ENCODE results near the gene TMCC1. TPM values are rescaled to one million over a fixed set of nuclear protein-coding genes. Genes with fewer than 3 reads are reported as not detected.
A peak's percentile ranks its signal among the peaks of the same experiment; 100 is the strongest.

Gene TMCC1
- total and polyA plus RNA-seq, 4 donors = 4.6 to 44.2 (median 24.0) TPM

- no peak overlapping the region for H3K27ac ChIP-seq (ENCODE audit: low read depth in 1 of 2, low read length in 2 of 2)
- H3K4me1 ChIP-seq (ENCODE audit: control insufficient read depth in 1 of 2, insufficient read depth in 2 of 2, low read length in 2 of 2) = no peaks in the 10 kb centered on the region
- DNase-seq = peak in 1 of 2 donors; percentile 51
- intact Hi-C loops (cut with DNase I) = loop anchor here in 1 of 2 donors (10.0 kb wide), 1 partner anchor 438 kb away; no protein-coding TSS in a partner anchor
- H3K36me3 ChIP-seq (ENCODE audit: control insufficient read depth in 1 of 2, insufficient read depth in 2 of 2, low read length in 1 of 2) = peaks cover 0 to under 1% of the 10 kb centered on the region in 2 donors
- no peak for ATAC-seq (ENCODE audit: low FRiP score)
- H3K9me3 ChIP-seq (ENCODE audit: control insufficient read depth, low read length) = no peaks in the 10 kb centered on the region
- WGBS, 2 donors = 93 to 96% methylated on average over 1 of the region's 1 CpG
- H3K4me3 ChIP-seq (ENCODE audit: low read length in 2 of 2) = no peak overlapping the region
- no peaks in the 10 kb centered on the region for H3K27me3 ChIP-seq (ENCODE audit: control insufficient read depth in 1 of 2, insufficient read depth in 2 of 2, low read length in 1 of 2)
These were observed 70.8 kb downstream of the TMCC1 start for GRCh38 chr3:129822679-129823078.

- Histone ChIP-seq H3K9me3 (ENCODE audit: control insufficient read depth, low read length) (no peaks in the 10 kb centered on the region), H3K27ac (ENCODE audit: low read depth in 1 of 2, low read length in 2 of 2) (no peak overlapping the region), H3K4me3 (ENCODE audit: low read length in 2 of 2) (no peak overlapping the region), H3K4me1 (ENCODE audit: control insufficient read depth in 1 of 2, insufficient read depth in 2 of 2, low read length in 2 of 2) (no peaks in the 10 kb centered on the region), H3K27me3 (ENCODE audit: control insufficient read depth in 1 of 2, insufficient read depth in 2 of 2, low read length in 1 of 2) (no peaks in the 10 kb centered on the region), H3K36me3 (ENCODE audit: control insufficient read depth in 1 of 2, insufficient read depth in 2 of 2, low read length in 1 of 2) (no peaks in the 10 kb centered on the region)
- intact Hi-C loops (cut with DNase I) = loop anchor here in 1 of 2 donors (10.0 kb wide), 1 partner anchor 437 kb away; no protein-coding TSS in a partner anchor
- ATAC-seq (ENCODE audit: low FRiP score) (no peak), DNase-seq (no peak)
- WGBS, 2 donors = 71 to 80% methylated on average over 1 of the region's 1 CpG
These were observed 71.3 kb downstream of the TMCC1 start for GRCh38 chr3:129822241-129822640.

GRCh38 chr3:129820587-129820986 is 72.9 kb downstream of the TMCC1 start:
- peak; percentile 38 for ATAC-seq (ENCODE audit: low FRiP score)
- WGBS, 2 donors = 55 to 58% methylated on average over 4 of the region's 4 CpGs
- intact Hi-C loops (cut with DNase I) = loop anchor here in 1 of 2 donors (10.0 kb wide), 1 partner anchor 436 kb away; no protein-coding TSS in a partner anchor

GRCh38 chr3:129812589-129812988 is 80.9 kb downstream of the TMCC1 start:
- no peak for DNase-seq
- WGBS, 2 donors = 85 to 86% methylated on average over 3 of the region's 3 CpGs
- no peak for ATAC-seq (ENCODE audit: low FRiP score)
- intact Hi-C loops (cut with DNase I) = no loop called here
- Histone ChIP-seq H3K27ac (ENCODE audit: low read depth in 1 of 2, low read length in 2 of 2) (no peak overlapping the region), H3K4me1 (ENCODE audit: control insufficient read depth in 1 of 2, insufficient read depth in 2 of 2, low read length in 2 of 2) (no peaks in the 10 kb centered on the region), H3K36me3 (ENCODE audit: control insufficient read depth in 1 of 2, insufficient read depth in 2 of 2, low read length in 1 of 2) (no peaks in the 10 kb centered on the region), H3K4me3 (ENCODE audit: low read length in 2 of 2) (no peak overlapping the region), H3K9me3 (ENCODE audit: control insufficient read depth, low read length) (no peaks in the 10 kb centered on the region), H3K27me3 (ENCODE audit: control insufficient read depth in 1 of 2, insufficient read depth in 2 of 2, low read length in 1 of 2) (no peaks in the 10 kb centered on the region)

More at GRCh38 chr3:129820587-129820986, 72.9 kb downstream of the TMCC1 start:
- DNase-seq = no peak
- Histone ChIP-seq H3K9me3 (ENCODE audit: control insufficient read depth, low read length) (no peaks in the 10 kb centered on the region), H3K36me3 (ENCODE audit: control insufficient read depth in 1 of 2, insufficient read depth in 2 of 2, low read length in 1 of 2) (no peaks in the 10 kb centered on the region), H3K4me3 (ENCODE audit: low read length in 2 of 2) (no peak overlapping the region), H3K4me1 (ENCODE audit: control insufficient read depth in 1 of 2, insufficient read depth in 2 of 2, low read length in 2 of 2) (no peaks in the 10 kb centered on the region), H3K27me3 (ENCODE audit: control insufficient read depth in 1 of 2, insufficient read depth in 2 of 2, low read length in 1 of 2) (no peaks in the 10 kb centered on the region), H3K27ac (ENCODE audit: low read depth in 1 of 2, low read length in 2 of 2) (no peak overlapping the region)

- DNase-seq (no peak), ATAC-seq (ENCODE audit: low FRiP score) (no peak)
These were observed 84.2 kb downstream of the TMCC1 start for GRCh38 chr3:129809297-129809696.

GRCh38 chr3:129796146-129796545 is 97.4 kb downstream of the TMCC1 start:
- ATAC-seq (ENCODE audit: low FRiP score) (no peak), DNase-seq (no peak)
- Histone ChIP-seq H3K27me3 (ENCODE audit: control insufficient read depth in 1 of 2, insufficient read depth in 2 of 2, low read length in 1 of 2) (no peaks in the 10 kb centered on the region), H3K9me3 (ENCODE audit: control insufficient read depth, low read length) (no peaks in the 10 kb centered on the region), H3K4me1 (ENCODE audit: control insufficient read depth in 1 of 2, insufficient read depth in 2 of 2, low read length in 2 of 2) (peaks cover 0 to 4% of the 10 kb centered on the region in 2 donors), H3K27ac (ENCODE audit: low read depth in 1 of 2, low read length in 2 of 2) (no peak overlapping the region), H3K36me3 (ENCODE audit: control insufficient read depth in 1 of 2, insufficient read depth in 2 of 2, low read length in 1 of 2) (no peaks in the 10 kb centered on the region), H3K4me3 (ENCODE audit: low read length in 2 of 2) (no peak overlapping the region)
- WGBS, 2 donors = 96 to 99% methylated on average over 4 of the region's 4 CpGs
- intact Hi-C loops (cut with DNase I) = no loop called here

More at GRCh38 chr3:129809297-129809696, 84.2 kb downstream of the TMCC1 start:
- no peaks in the 10 kb centered on the region for H3K9me3 ChIP-seq (ENCODE audit: control insufficient read depth, low read length)
- H3K36me3 ChIP-seq (ENCODE audit: control insufficient read depth in 1 of 2, insufficient read depth in 2 of 2, low read length in 1 of 2) = no peaks in the 10 kb centered on the region
- intact Hi-C loops (cut with DNase I) = no loop called here
- H3K4me1 ChIP-seq (ENCODE audit: control insufficient read depth in 1 of 2, insufficient read depth in 2 of 2, low read length in 2 of 2) = no peaks in the 10 kb centered on the region
- no peak overlapping the region for H3K4me3 ChIP-seq (ENCODE audit: low read length in 2 of 2)
- no peak overlapping the region for H3K27ac ChIP-seq (ENCODE audit: low read depth in 1 of 2, low read length in 2 of 2)
- no peaks in the 10 kb centered on the region for H3K27me3 ChIP-seq (ENCODE audit: control insufficient read depth in 1 of 2, insufficient read depth in 2 of 2, low read length in 1 of 2)

GRCh38 chr3:129795186-129796010 is 98.1 kb downstream of the TMCC1 start:
- H3K27ac ChIP-seq (ENCODE audit: low read depth in 1 of 2, low read length in 2 of 2) = no peak overlapping the region
- DNase-seq = no peak
- H3K36me3 ChIP-seq (ENCODE audit: control insufficient read depth in 1 of 2, insufficient read depth in 2 of 2, low read length in 1 of 2) = no peaks in the 10 kb centered on the region
- peaks cover 0 to 4% of the 10 kb centered on the region in 2 donors for H3K4me1 ChIP-seq (ENCODE audit: control insufficient read depth in 1 of 2, insufficient read depth in 2 of 2, low read length in 2 of 2)
- no peaks in the 10 kb centered on the region for H3K27me3 ChIP-seq (ENCODE audit: control insufficient read depth in 1 of 2, insufficient read depth in 2 of 2, low read length in 1 of 2)
- H3K4me3 ChIP-seq (ENCODE audit: low read length in 2 of 2) = no peak overlapping the region
- no peak for ATAC-seq (ENCODE audit: low FRiP score)
- no peaks in the 10 kb centered on the region for H3K9me3 ChIP-seq (ENCODE audit: control insufficient read depth, low read length)
- intact Hi-C loops (cut with DNase I) = no loop called here
- 86 to 88% methylated on average over 6 of the region's 6 CpGs for WGBS, 2 donors

- intact Hi-C loops (cut with DNase I) = no loop called here
- Histone ChIP-seq H3K27ac (ENCODE audit: low read depth in 1 of 2, low read length in 2 of 2) (no peak overlapping the region), H3K9me3 (ENCODE audit: control insufficient read depth, low read length) (no peaks in the 10 kb centered on the region), H3K27me3 (ENCODE audit: control insufficient read depth in 1 of 2, insufficient read depth in 2 of 2, low read length in 1 of 2) (no peaks in the 10 kb centered on the region), H3K4me1 (ENCODE audit: control insufficient read depth in 1 of 2, insufficient read depth in 2 of 2, low read length in 2 of 2) (peaks cover 0 to 4% of the 10 kb centered on the region in 2 donors), H3K36me3 (ENCODE audit: control insufficient read depth in 1 of 2, insufficient read depth in 2 of 2, low read length in 1 of 2) (no peaks in the 10 kb centered on the region), H3K4me3 (ENCODE audit: low read length in 2 of 2) (no peak overlapping the region)
- DNase-seq = no peak
- peak; percentile 44 for ATAC-seq (ENCODE audit: low FRiP score)
- 47 to 49% methylated on average over 14 of the region's 14 CpGs for WGBS, 2 donors
These were observed 99.0 kb downstream of the TMCC1 start for GRCh38 chr3:129794311-129795185.
